Stomach (tissue), 4 donors: ENCODE results near the gene TEX53.

ENCODE experiments used
- CTCF ChIP-seq, 7 experiments: fragments of 450-650 bp in 4 of 7; fragments of 200-600 bp in 3 of 7; sonication (generic) in 3 of 7; IDR thresholded peaks; one replicate each; pipeline ENCODE4 v1.5.1; 2016 to 2019; ENCODE audit warnings: antibody characterized with exemption in 7 of 7, control low read depth in 2 of 7, mild to moderate bottlenecking in 1 of 7
- EP300 ChIP-seq: sonication (generic); formaldehyde crosslinking; IDR thresholded peaks from one replicate; pipeline ENCODE4 v1.6.1; 2017; ENCODE audit warnings: antibody characterized with exemption
- POLR2A ChIP-seq, 4 donors: fragments of 450-650 bp; IDR thresholded peaks; one replicate each; pipeline ENCODE4 v1.6.1; 2016; ENCODE audit warnings: antibody characterized with exemption in 4 of 4, control low read depth in 2 of 4, mild to moderate bottlenecking in 1 of 4, moderate library complexity in 1 of 4
- POLR2AphosphoS5 ChIP-seq, 3 donors: sonication (generic); formaldehyde crosslinking; IDR thresholded peaks; one replicate each; pipeline ENCODE4 v1.6.1; 2016; ENCODE audit warnings: antibody characterized with exemption in 3 of 3

- TF ChIP-seq CTCF (IDR thresholded peaks at IDR 0.05), result no peak
- TF ChIP-seq POLR2A (IDR thresholded peaks at IDR 0.05), result no peak
- no peak for TF ChIP-seq POLR2AphosphoS5 (IDR thresholded peaks at IDR 0.05)
- TF ChIP-seq EP300, result no peak
Observed at GRCh38 chr9:114627553-114627952, 30.1 kb downstream of the TEX53 start.
